HG02623 (cell line): ENCODE measurements around the gene THADA.
A peak's percentile ranks its signal among the peaks of the same experiment; 100 is the strongest.
"Not testable (repeated sequence)": the region's sequence is repeated elsewhere in the genome, so short reads cannot be mapped to it uniquely, and the experiment has no call there.

Experiments used
- ATAC-seq: cut with Tn5 transposase; IDR thresholded peaks from one replicate; pipeline ENCODE4 v1.9.1; 2021; ENCODE audit warnings: moderate library complexity; ENCODE audit not compliant: unreplicated experiment

THADA gene

GRCh38 chr2:43467891-43468290, 127.9 kb downstream of the THADA start:
- no peak for ATAC-seq

DNA sequence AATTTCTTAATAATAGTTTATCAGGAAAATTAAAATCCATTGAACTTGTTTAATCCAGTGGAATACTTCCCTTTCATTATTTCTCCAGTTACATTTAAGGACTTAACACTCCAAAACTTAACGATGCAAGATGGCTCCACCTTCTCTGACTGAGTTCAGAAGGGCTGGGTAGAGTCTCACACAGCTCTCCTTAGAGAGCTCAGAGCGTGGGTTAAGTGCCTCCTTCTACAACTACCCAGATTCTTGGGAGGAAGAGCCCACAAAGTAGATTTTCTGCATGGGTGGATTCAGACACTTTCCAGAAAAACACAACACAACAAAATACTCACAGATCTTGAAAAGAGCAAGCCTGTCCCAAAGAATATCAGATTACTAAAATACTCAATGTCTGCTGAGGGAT, 130.6 kb downstream of the THADA start:
- no peak for ATAC-seq

- ATAC-seq = no peak
These were observed 131.2 kb downstream of the THADA start for GRCh38 chr2:43464590-43464989.

DNA sequence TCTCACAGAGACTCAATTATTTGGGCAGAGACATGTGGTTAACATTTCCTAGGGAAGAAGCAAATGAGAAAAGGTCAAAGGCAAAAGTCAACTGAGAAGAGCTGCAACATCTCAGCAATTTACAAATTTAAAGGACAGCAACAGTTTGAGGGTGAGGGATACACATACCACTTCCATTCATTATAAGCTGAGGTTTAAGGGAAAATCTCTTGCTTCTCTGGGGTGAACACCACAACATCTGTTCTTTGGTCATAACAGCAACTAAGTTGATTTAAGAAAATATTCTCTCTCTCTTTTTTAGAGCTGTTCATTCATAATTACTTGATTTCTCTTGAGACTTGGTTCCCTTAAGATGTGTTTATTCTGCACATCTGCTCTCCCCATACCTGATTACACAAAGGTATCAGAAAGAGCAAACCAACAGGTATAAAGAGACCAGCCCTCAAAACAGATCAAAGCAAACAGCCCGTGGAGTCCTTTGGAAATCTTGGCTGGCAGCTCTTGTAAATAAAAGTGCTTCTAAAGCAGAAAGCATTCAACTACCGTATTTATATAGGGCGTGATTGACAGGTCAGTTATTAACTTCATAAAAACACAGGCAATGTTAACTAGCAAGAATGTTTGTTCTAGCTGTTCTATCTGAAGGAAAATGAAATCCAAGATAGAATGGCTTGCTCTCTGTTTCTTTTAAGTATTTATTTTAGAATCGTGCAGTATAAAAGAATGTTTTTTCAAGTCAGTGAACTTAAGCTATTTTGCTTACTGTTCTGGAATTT, 132.8 kb downstream of the THADA start:
- no peak for ATAC-seq

- ATAC-seq = peak; percentile 89
These were observed 134.3 kb downstream of the THADA start for GRCh38 chr2:43461453-43462073.

DNA sequence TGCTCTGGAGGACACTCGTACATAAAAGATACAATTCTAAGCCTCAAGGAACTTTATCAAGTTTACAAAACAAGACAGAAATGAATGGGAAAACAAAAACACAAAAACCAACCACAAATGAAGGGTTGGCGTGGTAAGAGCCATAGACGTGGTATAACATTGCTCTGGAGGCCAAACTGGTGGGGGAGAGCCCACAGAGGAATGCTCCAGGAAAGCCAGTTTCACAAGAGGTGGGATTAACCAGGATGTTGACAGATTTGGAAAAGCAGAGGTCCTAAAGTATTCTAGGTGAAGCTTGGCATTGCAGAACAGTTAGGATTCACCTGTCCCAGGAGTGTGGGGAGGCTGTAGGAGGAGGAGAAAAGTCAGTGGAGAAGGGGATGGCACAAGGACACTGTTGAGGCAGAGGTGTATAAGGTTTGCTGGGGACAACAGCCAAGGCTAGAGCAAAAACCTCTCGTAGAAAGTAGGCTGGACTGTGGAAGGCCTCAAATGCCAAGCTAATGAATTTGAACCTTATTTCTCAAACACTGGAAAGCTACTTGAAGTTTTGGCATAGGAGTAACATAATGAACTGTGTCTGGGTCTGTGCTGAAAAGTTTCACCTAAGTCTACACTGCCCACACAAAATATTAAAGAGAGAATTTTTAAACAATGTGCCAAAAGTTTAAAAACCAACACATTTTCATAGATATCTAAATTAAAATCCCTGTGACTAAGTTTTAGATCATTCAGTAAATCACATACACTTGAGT, 135.1 kb downstream of the THADA start:
- ATAC-seq = no peak

- ATAC-seq = no peak
These were observed 135.7 kb downstream of the THADA start for GRCh38 chr2:43460174-43460546.

GRCh38 chr2:43459446-43460173, 136.2 kb downstream of the THADA start:
- no peak for ATAC-seq

GRCh38 chr2:43458014-43458628, 137.7 kb downstream of the THADA start:
- no peak for ATAC-seq

GRCh38 chr2:43455731-43456642, 139.9 kb downstream of the THADA start:
- ATAC-seq = no peak

DNA sequence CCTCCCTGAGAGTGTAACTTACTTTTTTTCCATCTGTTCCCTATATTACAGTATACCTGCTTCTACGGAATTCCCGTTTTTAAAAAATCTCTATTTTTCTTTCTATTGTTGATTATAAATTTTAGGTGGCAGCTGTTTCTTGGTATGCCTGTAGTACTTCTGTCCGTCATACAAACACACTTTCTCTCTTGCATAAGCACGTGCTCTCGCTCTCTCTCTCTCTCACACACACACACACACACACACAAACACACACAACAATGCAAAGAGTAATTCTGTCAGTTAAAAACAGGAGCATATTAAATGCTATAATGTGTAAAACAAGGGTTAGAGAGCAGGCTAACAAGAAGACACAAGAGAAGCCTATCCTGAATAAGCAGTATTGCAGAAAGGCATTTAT, 140.5 kb downstream of the THADA start:
- no peak for ATAC-seq

GRCh38 chr2:43454791-43455190, 141.0 kb downstream of the THADA start:
- ATAC-seq = no peak

DNA sequence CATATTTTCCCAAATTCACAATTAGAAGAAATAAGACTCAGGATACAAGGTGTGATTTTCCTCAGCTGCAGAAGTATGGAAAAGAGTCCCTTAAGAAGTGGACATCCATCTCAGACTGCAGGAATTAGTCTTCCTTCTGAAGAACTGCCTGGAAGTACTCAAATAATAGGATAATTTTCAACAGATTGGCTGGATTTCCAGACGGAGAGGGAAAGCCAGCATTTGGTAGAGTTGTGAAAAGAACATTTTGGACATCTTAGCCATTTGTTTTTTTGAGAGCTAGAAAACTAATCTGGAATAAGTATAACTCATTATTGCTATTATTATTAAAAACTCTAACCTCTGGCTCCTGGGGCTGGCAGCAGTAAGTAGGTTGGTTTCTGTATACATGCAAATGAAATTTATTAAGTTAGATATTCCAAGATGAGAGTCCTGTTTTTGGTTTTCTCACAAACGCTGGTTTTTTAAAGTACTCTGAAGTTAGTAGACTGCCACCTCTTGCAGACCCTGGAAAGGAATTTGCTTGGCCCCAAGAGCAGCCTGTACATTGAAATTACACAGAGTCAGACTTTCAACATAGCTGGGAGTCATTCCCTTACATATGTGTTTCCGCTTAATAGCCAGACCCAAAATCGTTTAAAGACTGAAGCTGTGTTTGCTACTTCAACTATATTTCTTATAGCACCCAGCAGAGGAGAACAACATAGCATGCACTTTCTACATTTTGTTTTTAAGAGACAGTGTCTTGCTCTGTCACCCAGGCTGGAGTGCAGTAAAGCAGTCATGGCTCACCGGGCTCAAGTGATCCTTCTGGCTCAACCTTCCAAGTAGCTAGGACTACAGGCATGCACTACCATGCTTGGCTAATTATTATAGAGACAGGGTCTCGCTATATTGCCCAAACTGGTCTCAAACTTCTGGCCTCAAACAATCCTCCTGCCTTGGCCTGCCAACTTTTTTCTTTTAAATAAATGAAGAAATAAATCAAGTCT, 142.4 kb downstream of the THADA start:
- ATAC-seq = no peak

- ATAC-seq = no peak
These were observed 143.5 kb downstream of the THADA start for GRCh38 chr2:43452318-43452731.

DNA sequence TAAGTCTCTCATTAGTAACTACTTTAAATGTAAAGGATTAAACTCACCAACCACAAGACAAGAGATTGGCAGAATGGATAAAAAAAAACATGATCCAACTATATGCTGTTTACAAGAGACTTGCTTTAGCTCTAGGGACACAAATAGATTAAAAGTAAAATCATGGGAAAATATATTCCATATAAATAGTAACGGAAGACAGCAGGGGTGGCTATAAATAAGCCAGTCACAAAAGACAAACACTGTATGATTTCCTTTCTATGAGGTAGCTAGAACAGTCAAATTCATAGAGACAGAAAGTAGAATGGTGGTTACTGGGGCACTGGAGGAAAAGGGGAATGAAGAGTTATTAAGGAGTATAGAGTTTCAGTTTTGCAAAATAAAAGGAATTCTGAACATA, 145.2 kb downstream of the THADA start:
- no peak for ATAC-seq

- ATAC-seq = no peak
These were observed 147.1 kb downstream of the THADA start for GRCh38 chr2:43448822-43449110.

GRCh38 chr2:43448011-43448821, 147.6 kb downstream of the THADA start:
- ATAC-seq = no peak

DNA sequence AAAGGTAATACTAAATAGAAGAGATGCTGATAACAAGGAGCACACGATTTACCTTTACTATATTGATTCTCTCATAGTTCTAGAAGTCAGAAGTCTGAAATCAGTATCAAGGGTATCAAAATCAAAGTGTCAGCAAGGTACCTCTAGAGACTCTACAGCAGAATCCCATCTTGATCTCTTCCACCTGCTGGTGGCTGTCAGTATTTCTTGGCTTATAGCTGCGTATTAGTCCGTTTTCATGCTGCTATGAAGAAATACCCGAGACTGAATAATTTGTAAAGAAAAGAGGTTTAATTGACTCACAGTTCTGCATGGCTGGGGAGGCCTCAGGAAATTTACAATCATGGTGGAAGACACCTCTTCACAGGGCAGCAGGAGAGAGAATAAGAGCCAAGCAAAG, 149.1 kb downstream of the THADA start:
- not testable (repeated sequence) for ATAC-seq
